Activated CD4-positive, alpha-beta T cell treated with anti-CD3 and anti-CD28 coated beads, Interleukin-2, amount 50 U/mL, for 16 hours (primary cell): Measurements from ENCODE around the gene CYS1.
"Not testable (repeated sequence)": the region's sequence is repeated elsewhere in the genome, so short reads cannot be mapped to it uniquely, and the experiment has no call there.

ENCODE experiments used
- DNase-seq: peaks from one replicate; pipeline ENCODE4 v3.0.0-alpha.2; 2020

Gene CYS1

GRCh38 chr2:10028988-10029874 lies 51.0 kb downstream of the CYS1 start:
- peak; percentile 11 for DNase-seq

GRCh38 chr2:10028407-10028987 lies 51.7 kb downstream of the CYS1 start:
- no peak for DNase-seq

GRCh38 chr2:10027660-10028330 lies 52.4 kb downstream of the CYS1 start:
- DNase-seq = no peak

- DNase-seq = no peak
Measured at GRCh38 chr2:10026940-10027569, 53.2 kb downstream of the CYS1 start.

GRCh38 chr2:10022966-10023662 lies 57.1 kb downstream of the CYS1 start:
- no peak for DNase-seq

- DNase-seq = no peak
Measured at GRCh38 chr2:10022445-10022844, 57.8 kb downstream of the CYS1 start.

- no peak for DNase-seq
Measured at GRCh38 chr2:10022041-10022421, 58.2 kb downstream of the CYS1 start.

GRCh38 chr2:10019602-10020400 lies 60.4 kb downstream of the CYS1 start:
- DNase-seq = no peak

- no peak for DNase-seq
Measured at GRCh38 chr2:10019174-10019573, 61.0 kb downstream of the CYS1 start.

GRCh38 chr2:10017313-10017941 lies 62.8 kb downstream of the CYS1 start:
- no peak for DNase-seq

GRCh38 chr2:10016802-10017258 lies 63.4 kb downstream of the CYS1 start:
- DNase-seq = no peak

GRCh38 chr2:10016001-10016801 lies 64.0 kb downstream of the CYS1 start:
- no peak for DNase-seq

- DNase-seq = not testable (repeated sequence)
Measured at GRCh38 chr2:10015376-10015989, 64.7 kb downstream of the CYS1 start.

GRCh38 chr2:10014418-10015190 lies 65.6 kb downstream of the CYS1 start:
- no peak for DNase-seq

- DNase-seq = not testable (repeated sequence)
Measured at GRCh38 chr2:10013651-10014417, 66.4 kb downstream of the CYS1 start.

- no peak for DNase-seq
Measured at GRCh38 chr2:10012963-10013461, 67.2 kb downstream of the CYS1 start.

- DNase-seq = not testable (repeated sequence)
Measured at GRCh38 chr2:10012366-10012962, 67.7 kb downstream of the CYS1 start.
